K562 (cell line): ENCODE data around the gene S100A8. TPM values are rescaled to one million over a fixed set of nuclear protein-coding genes. Genes with fewer than 3 reads are reported as not detected.

Source experiments
- ATAC-seq: fragments of 200-7000 bp; cut with Tn5 transposase; 3 replicates; pipeline ENCODE4 v1.9.1; 2020; ENCODE audit warnings: moderate library complexity
- BruUV-seq: library from RNA; stranded (reverse); fragments of 400-500 nt; replicated peaks from 2 replicates; lab custom pipeline; 2021; lab: Mats Ljungman, UMichigan
- CTCF ChIA-PET: fragments of 300-600 bp; formaldehyde crosslinking; extraction: SDS; loops from one replicate; lab custom pipeline; 2021; ENCODE audit warnings: low intra/inter-chr PET ratio; lab: Yijun Ruan, JAX
- POLR2A ChIA-PET: fragments of 300-600, 350-650 bp; sonication (Branson Sonifier 250); formaldehyde crosslinking; extraction: SDS; loops from one replicate; lab custom pipeline; 2021; ENCODE audit warnings: antibody characterized with exemption, inconsistent platforms; lab: Yijun Ruan, JAX
- DNase-seq, 4 experiments: peaks; one replicate each; pipeline versions ENCODE4 v3.0.0 to v3.0.0-alpha.2; 2011 to 2018; ENCODE audit warnings: low spot score in 3 of 4, mixed read lengths in 3 of 4; ENCODE audit errors: extremely low read depth in 1 of 4
- FAIRE-seq: peaks from 2 replicates; lab custom pipeline; 2011; peaks lifted over from hg19 to GRCh38; lab: Jason Lieb, UNC
- H2AFZ ChIP-seq: 2 replicates; pipeline ENCODE4 v1.6.0; 2011; ENCODE audit warnings: low read depth, low read length, control low read depth, inconsistent platforms
- H3K27ac ChIP-seq: fragments of 200-600 bp; 3 replicates; pipeline ENCODE4 v1.8.0; 2011; ENCODE audit warnings: low read depth, mild to moderate bottlenecking, control low read depth, inconsistent platforms, low read length, moderate library complexity, mixed read lengths; ENCODE audit errors: extremely low read depth
- H3K27me3 ChIP-seq, 2 experiments: fragments of 300-600 bp in 1 of 2; 2 replicates in 1 of 2; 3 replicates in 1 of 2; pipeline versions ENCODE4 v1.6.0 to v1.8.0; 2011; ENCODE audit warnings: inconsistent platforms in 2 of 2, low read length in 2 of 2, mild to moderate bottlenecking in 1 of 2, mixed read lengths in 1 of 2, moderate library complexity in 1 of 2; ENCODE audit not compliant: control insufficient read depth in 2 of 2, insufficient read depth in 2 of 2
- H3K36me3 ChIP-seq: fragments of 300-600 bp; 3 replicates; pipeline ENCODE4 v1.8.0; 2011; ENCODE audit warnings: mild to moderate bottlenecking, low read length, inconsistent platforms; ENCODE audit not compliant: control insufficient read depth, insufficient read depth
- H3K4me1 ChIP-seq, 2 experiments: fragments of 200-600 bp in 1 of 2; replicated peaks in 1 of 2; 2 replicates in 1 of 2; 3 replicates in 1 of 2; pipeline versions ENCODE4 v1.5.1 to v1.8.0; 2011; ENCODE audit warnings: inconsistent platforms in 2 of 2, low read length in 2 of 2, mild to moderate bottlenecking in 1 of 2, mixed read lengths in 1 of 2, moderate library complexity in 1 of 2; ENCODE audit not compliant: control insufficient read depth in 2 of 2, insufficient read depth in 2 of 2
- H3K4me2 ChIP-seq: 2 replicates; pipeline ENCODE4 v1.6.1; 2011; ENCODE audit warnings: low read length, control low read depth, inconsistent platforms, mixed read lengths; ENCODE audit not compliant: insufficient read depth
- H3K4me3 ChIP-seq: fragments of 200-600 bp; sonication (generic), shearing (Covaris generic); 2 replicates; pipeline ENCODE4 v1.5.1; 2016; ENCODE audit warnings: control low read depth, inconsistent platforms
- H3K79me2 ChIP-seq: fragments of 200-600 bp; 3 replicates; pipeline ENCODE4 v1.8.0; 2011; ENCODE audit warnings: low read length, inconsistent platforms; ENCODE audit not compliant: control insufficient read depth, insufficient read depth
- H3K9ac ChIP-seq, 2 experiments: 2 replicates each; pipeline versions ENCODE4 v1.6.0 to v1.6.1; 2011; ENCODE audit warnings: low read depth in 2 of 2, low read length in 2 of 2, control low read depth in 1 of 2, inconsistent platforms in 1 of 2, mild to moderate bottlenecking in 1 of 2, mixed read lengths in 1 of 2; ENCODE audit not compliant: insufficient read depth in 1 of 2
- H3K9me1 ChIP-seq: one replicate; pipeline ENCODE4 v1.6.0; 2011; ENCODE audit warnings: inconsistent platforms, mild to moderate bottlenecking, low read length, moderate library complexity; ENCODE audit not compliant: control insufficient read depth, insufficient read depth
- H3K9me3 ChIP-seq: replicated peaks from 2 replicates; pipeline ENCODE4 v1.5.1; 2011; ENCODE audit warnings: low read depth, low read length, inconsistent platforms; ENCODE audit not compliant: control insufficient read depth, insufficient read depth
- H4K20me1 ChIP-seq: replicated peaks from 2 replicates; pipeline ENCODE4 v1.6.1; 2011; ENCODE audit warnings: low read length, inconsistent platforms, mixed read lengths; ENCODE audit not compliant: control insufficient read depth, insufficient read depth
- AFF4 ChIP-seq: sonication (generic); formaldehyde crosslinking; IDR thresholded peaks from 2 replicates; pipeline ENCODE4 v1.8.0; 2023; ENCODE audit warnings: mild to moderate bottlenecking, missing genetic modification reagents
- HNRNPL ChIP-seq: fragments of 200-400 bp; formaldehyde crosslinking; IDR thresholded peaks from 2 replicates; pipeline ENCODE4 v1.6.1; 2017; ENCODE audit warnings: low read depth, mild to moderate bottlenecking, low read length
- MCM5 ChIP-seq: fragments of 450-650 bp; IDR thresholded peaks from 2 replicates; pipeline ENCODE4 v1.6.1; 2016; ENCODE audit warnings: low read depth
- MEF2D ChIP-seq: conservative IDR thresholded peaks from 2 replicates; pipeline ENCODE4 v1.6.1; 2016; ENCODE audit warnings: low read depth, missing genetic modification characterization, missing compliant biosample characterization
- NR2C1 ChIP-seq, 2 experiments: fragments of 450-650 bp; IDR thresholded peaks; 2 replicates each; pipeline ENCODE4 v1.6.1; 2017; ENCODE audit warnings: mild to moderate bottlenecking in 2 of 2, antibody characterized with exemption in 1 of 2, inconsistent platforms in 1 of 2, missing compliant biosample characterization in 1 of 2, missing genetic modification characterization in 1 of 2
- RBM39 ChIP-seq: fragments of 200-400 bp; formaldehyde crosslinking; optimal IDR thresholded peaks from 2 replicates; pipeline ENCODE3; 2018; ENCODE audit warnings: low read depth, low read length
- STAT5B ChIP-seq: fragments of 250-450 bp; sonication (Bioruptor Pico); IDR thresholded peaks from 2 replicates; pipeline ENCODE4 v1.8.0; 2021; ENCODE audit warnings: mild to moderate bottlenecking, inconsistent platforms
- TGIF2 ChIP-seq: sonication (generic); formaldehyde crosslinking; IDR thresholded peaks from 2 replicates; pipeline ENCODE4 v1.8.1; 2022; ENCODE audit warnings: mild to moderate bottlenecking, missing genetic modification reagents, moderate library complexity
- ZBTB9 ChIP-seq: fragments of 450-650 bp; formaldehyde crosslinking; IDR thresholded peaks from 2 replicates; pipeline ENCODE4 v1.4.0; 2020; ENCODE audit warnings: mild to moderate bottlenecking, moderate library complexity
- ZNF134 ChIP-seq: fragments of 250-450 bp; sonication (Bioruptor Pico); conservative IDR thresholded peaks from 2 replicates; pipeline ENCODE4 v1.4.0; 2020
- ZNF23 ChIP-seq: fragments of 250-450 bp; sonication (Bioruptor Pico); IDR thresholded peaks from 2 replicates; pipeline ENCODE4 v1.4.0; 2020; ENCODE audit warnings: mild to moderate bottlenecking
- ZNF583 ChIP-seq: fragments of 250-450 bp; sonication (Bioruptor Pico); IDR thresholded peaks from 2 replicates; pipeline ENCODE4 v1.4.0; 2020
- ZZZ3 ChIP-seq: fragments of 450-650 bp; IDR thresholded peaks from 2 replicates; pipeline ENCODE4 v1.6.1; 2016; ENCODE audit warnings: antibody characterized with exemption, mild to moderate bottlenecking, moderate library complexity
- WGBS: fragments of 100-300 bp; shearing (Covaris generic); methylation state at CpG from one replicate; pipeline ENCODE4 v1.1.6; 2016; ENCODE audit warnings: low coverage, mixed read lengths; ENCODE audit not compliant: insufficient coverage; ENCODE audit errors: missing lambda C conversion rate; 5-methylcytosine and 5-hydroxymethylcytosine counted together
- in situ Hi-C: fragments of 300-500 bp; cut with MboI; formaldehyde crosslinking; loops from 4 replicates; pipeline ENCODE4 v1.15.0; 2018; ENCODE audit warnings: inconsistent platforms, mixed read lengths
- intact Hi-C: fragments of 100-400 bp; cut with micrococcal nuclease; formaldehyde crosslinking; loops from 2 replicates; pipeline ENCODE4 v1.14.2; 2022
- polyA plus RNA-seq, 8 experiments: library from polyadenylated mRNA; depleted of rRNA in 4 of 8; stranded (reverse) in 5 of 8; unstranded in 3 of 8; fragments of >200 nt; fragmentation: Nextera tagmentation in 2 of 8; fragmentation: Illumina TruSeq in 1 of 8; extraction: Ambion mirVana in 2 of 8; extraction: Trizol in 1 of 8; gene quantifications; 2 replicates each; pipeline versions ENCODE4 v1.2.1 to v1.2.3, GENCODE V29; 2011 to 2014; ENCODE audit warnings: inconsistent platforms in 1 of 8, missing spikeins in 1 of 8
- total RNA-seq, 7 experiments: library from RNA; depleted of rRNA in 6 of 7; stranded (reverse); fragments of >200 nt in 6 of 7; fragmentation: Illumina TruSeq in 2 of 7; extraction: Trizol in 2 of 7; gene quantifications; 2 replicates each; pipeline versions ENCODE4 v1.2.1 to v1.2.3, GENCODE V29; 2011 to 2021; ENCODE audit warnings: low replicate concordance in 1 of 7
- TF ChIP-seq, protein P1 (sequence below): sonication (generic); formaldehyde crosslinking; IDR thresholded peaks from 2 replicates; pipeline ENCODE4 v1.8.1; 2022; ENCODE audit warnings: missing genetic modification reagents

Gene S100A8
- total and polyA plus RNA-seq, 9 of the 15 experiments (the other 6 are each of a cell fraction or from before 2014, with no cell fraction given): 0.15 to 0.60 TPM; not detected in 7

- BruUV-seq: no TSS peak
- Histone ChIP-seq H3K9ac (peak overlapping the region in 1 of 2 experiments; percentile 6; a peak in 1 of 4 replicates), H3K9me3 (no peaks in the 10 kb centered on the region), H3K79me2 (no peaks in the 10 kb centered on the region), H3K4me3 (no peak overlapping the region), H3K4me2 (peak overlapping the region; percentile 78), H4K20me1 (peaks cover 18% of the 10 kb centered on the region), H3K36me3 (no peaks in the 10 kb centered on the region), H2AFZ (peak overlapping the region; percentile 30; the same call in 1 of the 2 replicates), H3K4me1 (peaks cover 30 to 39% of the 10 kb centered on the region in 2 experiments), H3K9me1 (no peaks in the 10 kb centered on the region), H3K27me3 (peaks cover 0 to 12% of the 10 kb centered on the region in 2 experiments; a peak in 3 of 5 replicates), H3K27ac (peak overlapping the region; percentile 68)
- ChIA-PET POLR2A (interaction anchor here (0.6 to 1.7 kb wide), 12 partner anchors 9 to 1592 kb away, joined by 3 to 6 read pairs (median 4); partner anchors contain the start of genes CHTOP, PGLYRP3 and PMVK), CTCF (no interaction called here)
- WGBS: 10% methylated on average over 9 of the region's 9 CpGs
- in situ Hi-C loops (no loop called here), intact Hi-C loops (no loop called here)
- DNase-seq: peak; percentile 64 to 93 (median 69)
- peak; percentile 97 for FAIRE-seq
- ATAC-seq: peak; percentile 90
- peak; percentile 94 for TF ChIP-seq ZNF583 (CRISPR knock-in tag)
- TF ChIP-seq NR2C1 (IDR thresholded peaks at IDR 0.05): no peak; the same call in 1 of the 2 replicates
- peak; percentile 73; the same call in 1 of the 2 replicates for TF ChIP-seq NR2C1 (tag; IDR thresholded peaks at IDR 0.05)
- TF ChIP-seq, protein P1, sequence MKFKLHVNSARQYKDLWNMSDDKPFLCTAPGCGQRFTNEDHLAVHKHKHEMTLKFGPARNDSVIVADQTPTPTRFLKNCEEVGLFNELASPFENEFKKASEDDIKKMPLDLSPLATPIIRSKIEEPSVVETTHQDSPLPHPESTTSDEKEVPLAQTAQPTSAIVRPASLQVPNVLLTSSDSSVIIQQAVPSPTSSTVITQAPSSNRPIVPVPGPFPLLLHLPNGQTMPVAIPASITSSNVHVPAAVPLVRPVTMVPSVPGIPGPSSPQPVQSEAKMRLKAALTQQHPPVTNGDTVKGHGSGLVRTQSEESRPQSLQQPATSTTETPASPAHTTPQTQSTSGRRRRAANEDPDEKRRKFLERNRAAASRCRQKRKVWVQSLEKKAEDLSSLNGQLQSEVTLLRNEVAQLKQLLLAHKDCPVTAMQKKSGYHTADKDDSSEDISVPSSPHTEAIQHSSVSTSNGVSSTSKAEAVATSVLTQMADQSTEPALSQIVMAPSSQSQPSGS (CRISPR knock-in tag): no peak
- TF ChIP-seq STAT5B (CRISPR knock-in tag): no peak
- TF ChIP-seq ZNF134: 0 out of 2 replicates have a peak, but pooled peaks have one; percentile 20
- TF ChIP-seq ZNF23: no peak
- no peak for TF ChIP-seq RBM39
- no peak for TF ChIP-seq HNRNPL
- TF ChIP-seq TGIF2: no peak
- peak; percentile 71; the same call in 1 of the 2 replicates for TF ChIP-seq ZBTB9 (CRISPR knock-in tag)
- no peak for TF ChIP-seq ZZZ3
- no peak for TF ChIP-seq MCM5
- TF ChIP-seq MEF2D (tag): peak; percentile 97
- no peak for TF ChIP-seq AFF4 (CRISPR knock-in tag)
Observed at GRCh38 chr1:153343811-153344717, 46.8 kb downstream of the S100A8 start.
